ENCODE measurements around the gene ISCU. TPM values are rescaled to one million over a fixed set of nuclear protein-coding genes. Genes with fewer than 3 reads are reported as not detected.
A peak's percentile ranks its signal among the peaks of the same experiment; 100 is the strongest.

Gene ISCU
- total and polyA plus RNA-seq, 2 of the 8 experiments (the other 6 are each of a cell fraction or from before 2014, with no cell fraction given) = 72.1 to 78.1 TPM

DNA sequence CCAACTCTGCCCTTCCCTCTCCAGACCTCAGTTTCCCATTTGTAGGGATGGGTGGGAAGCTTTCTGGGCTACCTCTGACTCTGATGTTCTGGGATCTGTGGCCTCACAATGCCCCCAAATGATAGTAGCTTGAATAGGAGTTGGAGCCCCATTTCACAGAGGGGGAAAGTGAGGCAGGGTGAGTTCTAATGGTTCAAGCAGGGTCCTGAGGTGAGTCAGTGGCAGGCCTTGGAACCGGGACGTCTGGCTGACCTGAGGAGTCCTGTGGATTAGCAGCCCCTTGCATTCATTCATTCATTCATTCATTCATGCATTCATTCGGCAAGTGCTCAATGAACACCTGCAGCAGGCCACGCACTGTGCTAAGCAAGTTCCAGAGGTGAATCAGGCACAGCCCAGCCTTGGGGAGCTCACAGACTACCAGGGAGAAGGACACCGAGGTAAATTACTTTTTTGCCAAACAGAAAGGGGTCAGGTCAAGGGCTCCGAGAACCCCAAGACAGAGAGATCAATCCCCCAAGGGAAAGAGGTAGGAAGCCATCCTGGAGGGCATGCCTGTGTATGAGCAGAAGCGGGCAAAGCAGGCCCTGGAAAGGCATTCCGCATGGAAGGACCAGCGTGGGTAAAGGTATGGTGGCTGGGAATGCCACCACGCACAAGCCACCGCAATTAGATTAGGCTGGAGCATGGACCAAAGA, 36.3 kb downstream of the ISCU start:
- no peaks in the 10 kb centered on the region for H3K79me2 ChIP-seq (ENCODE audit: control insufficient read depth in 1 of 2, insufficient read depth in 2 of 2, low read length in 2 of 2)
- TF ChIP-seq HDAC2 (IDR thresholded peaks at IDR 0.05; ENCODE audit: borderline replicate concordance in 1 of 2, low read depth in 2 of 2, low read length in 2 of 2) = no peak
- TF ChIP-seq PHF8 (conservative IDR thresholded peaks at IDR 0.05; ENCODE audit: low read depth, low read length) = no peak
- no peak for TF ChIP-seq EZH2 (IDR thresholded peaks at IDR 0.05; ENCODE audit: low read depth, low read length, severe bottlenecking)
- no peak for TF ChIP-seq TCF12 (IDR thresholded peaks at IDR 0.05; ENCODE audit: low read depth, low read length)
- no peak for TF ChIP-seq CEBPB (IDR thresholded peaks at IDR 0.05; ENCODE audit: low read depth, low read length)
- no peak for TF ChIP-seq YY1 (IDR thresholded peaks at IDR 0.05; ENCODE audit: low read depth, low read length)
- no peak for TF ChIP-seq RNF2 (IDR thresholded peaks at IDR 0.05; ENCODE audit: borderline replicate concordance, low read depth, low read length, missing control alignments, poor library complexity, severe bottlenecking)
- no peak for TF ChIP-seq JUN (IDR thresholded peaks at IDR 0.05; ENCODE audit: low read depth, low read length)
- no peak for TF ChIP-seq EP300 (IDR thresholded peaks at IDR 0.05; ENCODE audit: borderline replicate concordance in 1 of 2, low read depth in 2 of 2, low read length in 2 of 2)
- TF ChIP-seq RAD21 (IDR thresholded peaks at IDR 0.05 in 1 of 2, conservative IDR thresholded peaks at IDR 0.05 in 1 of 2; ENCODE audit: low read depth in 2 of 2, low read length in 2 of 2) = no peak

More for the DNA sequence above, 36.3 kb downstream of the ISCU start:
- Histone ChIP-seq H2BK20ac (ENCODE audit: low read length) (no peak overlapping the region), H3K23me2 (ENCODE audit: low read depth, low read length) (peaks cover 7% of the 10 kb centered on the region; the same call in 1 of the 2 replicates), H3K14ac (ENCODE audit: insufficient read length) (no peak overlapping the region), H3K9me3 (ENCODE audit: insufficient read depth in 2 of 2, low read depth in 1 of 2, low read length in 1 of 2) (no peaks in the 10 kb centered on the region), H3K4me3 (ENCODE audit: extremely low read depth in 1 of 4, insufficient read depth in 2 of 4, low read depth in 3 of 4, low read length in 4 of 4) (no peak overlapping the region), H2BK15ac (ENCODE audit: low read length) (0 out of 2 replicates have a peak overlapping the region, but pooled peaks have one; percentile 81), H2BK5ac (ENCODE audit: low read depth, low read length) (no peak overlapping the region), H3K9ac (replicated peaks in 1 of 4; ENCODE audit: extremely low read depth in 1 of 4, low read depth in 3 of 4, low read length in 3 of 4) (no peak overlapping the region), H3K4ac (replicated peaks; ENCODE audit: insufficient read length, low read depth, low read length) (no peak overlapping the region), H3K23ac (ENCODE audit: insufficient read length) (no peak overlapping the region), H3K27me3 (replicated peaks in 1 of 4; ENCODE audit: control insufficient read depth in 3 of 4, extremely low read depth in 1 of 4, insufficient read depth in 3 of 4, low read length in 3 of 4) (no peaks in the 10 kb centered on the region; a peak in 1 of 7 replicates), H3K4me2 (ENCODE audit: insufficient read depth in 1 of 2, low read depth in 2 of 2, low read length in 2 of 2) (no peak overlapping the region), H2AFZ (ENCODE audit: low read length) (no peak overlapping the region), H2BK120ac (replicated peaks; ENCODE audit: low read depth, low read length) (no peak overlapping the region), H4K20me1 (replicated peaks in 1 of 2; ENCODE audit: control insufficient read depth in 1 of 2, insufficient read depth in 2 of 2, low read length in 2 of 2) (peaks cover 0 to 8% of the 10 kb centered on the region in 2 experiments), H4K8ac (ENCODE audit: extremely low read depth, insufficient read depth, low read length) (0 out of 2 replicates have a peak overlapping the region, but pooled peaks have one; percentile 38), H3K56ac (replicated peaks; ENCODE audit: insufficient read length, low read depth, low read length) (no peak overlapping the region), H3K79me1 (ENCODE audit: low read depth, low read length) (no peaks in the 10 kb centered on the region; the same call in 1 of the 2 replicates), H3K4me1 (replicated peaks in 1 of 4; ENCODE audit: control insufficient read depth in 3 of 4, insufficient read depth in 4 of 4, low read length in 3 of 4) (peaks cover 0 to 14% (median 0%) of the 10 kb centered on the region in 4 experiments; a peak in 3 of 7 replicates), H2BK12ac (ENCODE audit: low read depth, low read length) (0 out of 2 replicates have a peak overlapping the region, but pooled peaks have one; percentile 46), H4K5ac (ENCODE audit: insufficient read length, low read depth, low read length) (no peak overlapping the region), H3K27ac (ENCODE audit: low read depth, low read length) (no peak overlapping the region), H2AK5ac (ENCODE audit: low read depth, low read length) (no peak overlapping the region), H4K91ac (replicated peaks; ENCODE audit: insufficient read length, low read length) (no peak overlapping the region), H3K36me3 (ENCODE audit: control insufficient read depth in 2 of 4, insufficient read depth in 4 of 4, low read length in 3 of 4) (no peaks in the 10 kb centered on the region), H3K18ac (ENCODE audit: extremely low read depth, low read length) (no peak overlapping the region)
- ChIA-PET POLR2A (ENCODE audit: partially characterized antibody) (interaction anchor here (1.1 to 1.8 kb wide), 4 partner anchors 10 to 132 kb away, joined by 3 to 4 read pairs (median 4); partner anchors contain the start of gene ISCU), CTCF (ENCODE audit: partially characterized antibody) (interaction anchor here (0.7 to 3.1 kb wide), 9 partner anchors 9 to 155 kb away, joined by 3 to 11 read pairs (median 3); partner anchors contain the start of gene ISCU)
- 97% methylated on average over 11 of the region's 11 CpGs; no CpG with 5 or more reads in 1 of the 2 experiments for WGBS, 2 experiments (ENCODE audit: extremely low coverage in 1 of 2, insufficient coverage in 1 of 2, insufficient read length in 1 of 2, insufficient replicate concordance in 2 of 2, low coverage in 1 of 2, low lambda C conversion rate in 2 of 2, missing lambda C conversion rate in 1 of 2)
- no peak for DNase-seq (ENCODE audit: low read depth in 1 of 2, low spot score in 2 of 2)
- FAIRE-seq = no peak

Measured in H1 (cell line).